GM12801 (cell line): ENCODE results near the gene KEL.

Experiments used
- CTCF ChIP-seq: IDR thresholded peaks from one replicate; pipeline ENCODE4 v1.5.1; 2011; ENCODE audit warnings: control low read depth; ENCODE audit not compliant: insufficient read length; ENCODE audit errors: extremely low read depth

The KEL gene

DNA sequence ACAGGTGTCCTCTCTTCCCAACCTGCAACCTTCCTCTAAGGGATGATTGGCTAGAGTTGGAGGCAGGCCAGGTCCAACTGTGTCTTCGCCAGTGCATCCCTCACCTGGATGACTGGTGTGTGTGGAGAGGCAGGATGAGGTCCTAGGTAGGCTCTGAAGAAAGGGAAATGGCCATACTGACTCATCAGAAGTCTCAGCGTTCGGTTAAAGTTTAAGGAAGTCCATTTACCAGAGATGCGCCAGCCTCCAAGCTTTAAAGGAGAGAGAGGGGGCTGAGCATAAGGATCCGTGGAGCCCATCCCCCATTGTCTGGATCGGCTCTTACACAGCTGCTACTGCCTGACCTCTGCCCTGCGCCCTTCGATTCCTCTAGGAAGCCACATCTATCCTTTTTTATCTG lies 4.4 kb downstream of the KEL start:
- no peak for TF ChIP-seq CTCF

DNA sequence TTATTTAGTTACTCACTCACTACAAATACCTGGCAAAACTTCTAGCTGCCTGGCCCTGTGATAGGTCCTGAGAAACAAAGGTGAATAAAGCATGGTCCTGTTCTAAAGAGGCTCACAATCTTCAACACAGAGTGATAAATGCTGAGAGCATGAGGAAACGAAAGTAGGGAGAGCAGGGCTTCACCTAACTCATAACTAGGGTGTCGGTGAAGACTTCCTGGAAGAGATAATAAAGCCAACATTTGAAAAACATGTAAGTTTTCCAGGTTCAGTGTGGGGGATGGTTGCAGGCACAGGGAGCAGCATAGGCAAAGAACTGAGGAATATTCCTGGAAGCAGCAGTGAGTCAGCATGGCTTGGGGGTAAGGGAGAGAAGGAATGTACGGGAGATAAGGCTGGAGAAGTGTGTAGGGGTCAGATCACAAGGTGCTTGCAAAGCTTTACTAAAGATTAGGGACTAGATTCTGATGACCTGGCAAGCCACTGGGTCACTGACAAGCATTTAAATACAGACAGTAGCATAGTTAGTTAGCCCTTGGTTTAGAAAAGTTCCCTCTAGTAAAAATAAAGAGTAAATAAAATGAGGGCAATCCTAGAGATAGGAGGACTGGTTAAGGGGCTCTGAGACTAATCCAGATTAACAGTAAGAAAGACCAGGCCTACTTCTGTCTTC lies 5.1 kb downstream of the KEL start:
- no peak for TF ChIP-seq CTCF

GRCh38 chr7:142954680-142955268 lies 7.4 kb downstream of the KEL start:
- TF ChIP-seq CTCF, result no peak

DNA sequence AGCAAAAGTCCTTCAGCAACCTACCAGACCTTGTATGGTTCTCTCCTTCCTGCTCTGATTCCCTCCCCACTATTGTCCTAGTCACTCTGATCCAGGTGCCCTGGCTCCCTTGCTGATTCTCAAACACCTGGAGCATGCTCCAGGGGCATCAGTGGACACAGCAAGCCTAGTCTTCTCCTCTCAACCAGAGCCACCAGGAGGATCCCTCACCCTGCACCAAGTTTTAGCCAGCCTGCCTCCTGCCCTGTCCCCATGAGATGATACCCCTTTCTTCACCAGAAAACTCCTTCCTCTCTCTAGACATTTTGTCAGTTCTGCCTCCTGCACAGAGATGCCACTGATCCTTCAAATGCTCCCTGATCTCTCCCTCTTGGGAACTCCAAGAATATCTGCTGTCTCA lies 11.9 kb downstream of the KEL start:
- TF ChIP-seq CTCF, result no peak

- TF ChIP-seq CTCF, result no peak
Measured at GRCh38 chr7:142948603-142949002, 13.6 kb downstream of the KEL start.

- no peak for TF ChIP-seq CTCF
Measured at GRCh38 chr7:142945001-142945400, 17.2 kb downstream of the KEL start.

DNA sequence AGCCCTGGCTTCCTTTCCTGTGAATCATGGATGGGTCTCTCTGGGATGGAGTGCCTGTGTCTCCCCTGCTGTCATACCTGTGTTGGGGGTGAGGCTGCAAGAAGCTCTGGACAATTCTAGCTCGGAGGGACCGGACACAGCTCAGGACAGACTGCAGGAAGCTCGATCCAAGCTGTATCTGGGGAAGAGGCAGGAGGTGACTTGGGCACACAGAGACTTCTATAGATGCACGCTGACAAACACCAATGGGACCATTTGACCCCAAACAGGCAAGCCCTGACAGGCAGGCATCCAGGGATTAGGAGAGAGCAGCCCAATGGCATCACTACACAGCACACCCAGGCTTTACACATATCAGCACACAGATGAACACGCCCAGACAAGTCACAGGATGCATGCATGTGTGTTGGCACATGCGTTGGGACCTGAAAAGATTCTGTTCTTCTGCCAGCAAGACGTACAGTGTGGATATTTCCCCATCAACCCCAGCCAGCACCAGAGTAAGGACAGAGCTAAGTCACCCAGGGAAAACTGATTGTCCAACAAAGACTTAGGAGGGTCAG lies 18.4 kb downstream of the KEL start:
- no peak for TF ChIP-seq CTCF
